HepG2 (cell line): Measurements from ENCODE around the gene PANX1. TPM values are rescaled to one million over a fixed set of nuclear protein-coding genes. Genes with fewer than 3 reads are reported as not detected.

ENCODE experiments used
- ATAC-seq: fragments of 200-7000 bp; cut with Tn5 transposase; 3 replicates; pipeline ENCODE4 v1.9.1; 2020; ENCODE audit warnings: mild to moderate bottlenecking, moderate library complexity
- BruUV-seq: library from RNA; stranded (reverse); fragments of 400-500 nt; replicated peaks from 2 replicates; lab custom pipeline; 2021; lab: Mats Ljungman, UMichigan
- CTCF ChIA-PET: fragments of 300-600 bp; formaldehyde crosslinking; extraction: SDS; loops from one replicate; lab custom pipeline; 2021; ENCODE audit warnings: low total read pairs, inconsistent platforms, low intra/inter-chr PET ratio; lab: Yijun Ruan, JAX
- POLR2A ChIA-PET: fragments of 350-600 bp; sonication (Branson Sonifier 250); formaldehyde crosslinking; loops from one replicate; lab custom pipeline; 2020; ENCODE audit warnings: antibody characterized with exemption, inconsistent platforms; lab: Yijun Ruan, JAX
- DNase-seq: peaks from one replicate; pipeline ENCODE4 v3.0.0-alpha.2; 2015; ENCODE audit warnings: low spot score
- FAIRE-seq: peaks from 3 replicates; lab custom pipeline; 2011; peaks lifted over from hg19 to GRCh38; lab: Jason Lieb, UNC
- H2AFZ ChIP-seq: one replicate; pipeline ENCODE4 v1.6.1; 2011; ENCODE audit warnings: low read length, inconsistent platforms
- H3K27ac ChIP-seq: fragments of 300-600 bp; 3 replicates; pipeline ENCODE4 v1.8.0; 2011; ENCODE audit warnings: mixed run types, mild to moderate bottlenecking, mixed read lengths, low read length, inconsistent platforms; ENCODE audit not compliant: insufficient read depth; ENCODE audit errors: extremely low read length
- H3K27me3 ChIP-seq, 2 experiments: fragments of 200-600 bp in 1 of 2; 2 replicates in 1 of 2; 3 replicates in 1 of 2; pipeline versions ENCODE4 v1.6.0 to v1.8.0; 2011; ENCODE audit warnings: low read length in 2 of 2, mild to moderate bottlenecking in 2 of 2, moderate library complexity in 2 of 2, inconsistent platforms in 1 of 2; ENCODE audit not compliant: insufficient read depth in 2 of 2, control insufficient read depth in 1 of 2
- H3K36me3 ChIP-seq, 2 experiments: fragments of 200-600 bp in 1 of 2; replicated peaks in 1 of 2; 2 replicates in 1 of 2; 3 replicates in 1 of 2; pipeline versions ENCODE4 v1.5.1 to v1.8.0; 2011; ENCODE audit warnings: low read length in 2 of 2, inconsistent platforms in 1 of 2; ENCODE audit not compliant: insufficient read depth in 2 of 2, control insufficient read depth in 1 of 2
- H3K4me1 ChIP-seq: 2 replicates; pipeline ENCODE4 v1.5.1; 2012; ENCODE audit warnings: low read length, inconsistent platforms; ENCODE audit not compliant: insufficient read depth
- H3K4me2 ChIP-seq: 2 replicates; pipeline ENCODE4 v1.6.0; 2011; ENCODE audit warnings: low read depth, low read length, inconsistent platforms
- H3K4me3 ChIP-seq, 3 experiments: fragments of 200-600 bp in 1 of 3; sonication (generic), shearing (Covaris generic) in 1 of 3; replicated peaks in 1 of 3; 2 replicates each; pipeline ENCODE4 v1.5.1; 2011 to 2016; ENCODE audit warnings: low read length in 3 of 3, inconsistent platforms in 2 of 3, low read depth in 2 of 3, mild to moderate bottlenecking in 2 of 3, control low read depth in 1 of 3, mixed read lengths in 1 of 3; ENCODE audit not compliant: insufficient read depth in 1 of 3
- H3K79me2 ChIP-seq: one replicate; pipeline ENCODE4 v1.6.1; 2011; ENCODE audit warnings: low read length, inconsistent platforms; ENCODE audit not compliant: insufficient read depth
- H3K9ac ChIP-seq: 2 replicates; pipeline ENCODE4 v1.6.0; 2011; ENCODE audit warnings: mild to moderate bottlenecking, low read depth, low read length, inconsistent platforms; ENCODE audit not compliant: insufficient read depth
- H3K9me3 ChIP-seq: 2 replicates; pipeline ENCODE4 v1.5.1; 2012; ENCODE audit warnings: mild to moderate bottlenecking, low read length
- H4K20me1 ChIP-seq: 2 replicates; pipeline ENCODE4 v1.6.0; 2011; ENCODE audit warnings: inconsistent platforms, mild to moderate bottlenecking, low read length, moderate library complexity; ENCODE audit not compliant: insufficient read depth
- FOSL1 ChIP-seq: sonication (generic); formaldehyde crosslinking; IDR thresholded peaks from 2 replicates; pipeline ENCODE4 v1.9.0; 2021; ENCODE audit warnings: missing genetic modification reagents, borderline replicate concordance
- GTF2F1 ChIP-seq: fragments of 150-350 bp; IDR thresholded peaks from 2 replicates; pipeline ENCODE4 v1.6.1; 2014; ENCODE audit warnings: low read length
- HOXD1 ChIP-seq: sonication (generic); formaldehyde crosslinking; IDR thresholded peaks from 2 replicates; pipeline ENCODE4 v1.5.0; 2020; ENCODE audit warnings: missing genetic modification reagents
- NKX3-1 ChIP-seq: sonication (generic); formaldehyde crosslinking; IDR thresholded peaks from 2 replicates; pipeline ENCODE4 v1.5.0; 2020; ENCODE audit warnings: missing genetic modification reagents
- NR2F6 ChIP-seq, 2 experiments: IDR thresholded peaks; 2 replicates each; pipeline ENCODE4 v1.6.1; 2016; ENCODE audit warnings: antibody characterized with exemption in 1 of 2, mild to moderate bottlenecking in 1 of 2
- SMARCC2 ChIP-seq: fragments of 450-650 bp; IDR thresholded peaks from 2 replicates; pipeline ENCODE4 v1.6.1; 2017; ENCODE audit warnings: antibody characterized with exemption, mild to moderate bottlenecking
- SSRP1 ChIP-seq: IDR thresholded peaks from 2 replicates; pipeline ENCODE4 v1.6.1; 2016; ENCODE audit warnings: control low read depth
- TBL1XR1 ChIP-seq: fragments of 150-350 bp; IDR thresholded peaks from 2 replicates; pipeline ENCODE4 v1.6.1; 2014; ENCODE audit warnings: borderline replicate concordance, low read length; ENCODE audit not compliant: partially characterized antibody
- ZNF30 ChIP-seq: sonication (generic); formaldehyde crosslinking; IDR thresholded peaks from 2 replicates; pipeline ENCODE4 v1.5.0; 2020; ENCODE audit warnings: mild to moderate bottlenecking, missing genetic modification reagents
- ZNF546 ChIP-seq: sonication (generic); formaldehyde crosslinking; conservative IDR thresholded peaks from 2 replicates; pipeline ENCODE4 v1.8.1; 2023; ENCODE audit warnings: mild to moderate bottlenecking, missing genetic modification reagents
- ZNF589 ChIP-seq: sonication (generic); formaldehyde crosslinking; conservative IDR thresholded peaks from 2 replicates; pipeline ENCODE4 v1.8.0; 2022; ENCODE audit warnings: mild to moderate bottlenecking, moderate library complexity, missing genetic modification reagents
- ZNF615 ChIP-seq: sonication (generic); formaldehyde crosslinking; IDR thresholded peaks from 2 replicates; pipeline ENCODE4 v1.5.0; 2020; ENCODE audit warnings: mild to moderate bottlenecking, missing genetic modification reagents, borderline replicate concordance
- WGBS: methylation state at CpG from one replicate; pipeline ENCODE4 v1.1.6; 2017; ENCODE audit warnings: low lambda C conversion rate; 5-methylcytosine and 5-hydroxymethylcytosine counted together
- in situ Hi-C: cut with HindIII; loops from 2 replicates; pipeline ENCODE4 v1.10.0; 2017; ENCODE audit warnings: low pct_unique_long_range_greater_than_20kb; ENCODE audit not compliant: extremely low pct_ligation_motif_present
- intact Hi-C: fragments of 100-400 bp; cut with micrococcal nuclease; formaldehyde crosslinking; loops from one replicate; pipeline ENCODE4 v1.10.0; 2022; ENCODE audit not compliant: unreplicated experiment
- polyA plus RNA-seq, 8 experiments: library from polyadenylated mRNA; depleted of rRNA in 3 of 8; stranded (reverse) in 7 of 8; unstranded in 1 of 8; fragments of >200 nt; fragmentation: Illumina TruSeq in 4 of 8; extraction: Trizol in 4 of 8; gene quantifications; 2 replicates each; pipeline versions ENCODE4 v1.2.1 to v1.2.3, GENCODE V29; 2011 to 2016; ENCODE audit warnings: low read depth in 4 of 8, missing spikeins in 1 of 8, mixed read lengths in 1 of 8; ENCODE audit not compliant: insufficient read depth in 1 of 8
- total RNA-seq, 5 experiments: library from RNA; depleted of rRNA; stranded (reverse); fragments of >200 nt; fragmentation: Illumina TruSeq; extraction: Trizol; gene quantifications; 2 replicates each; pipeline ENCODE4 v1.2.3, GENCODE V29; 2016; ENCODE audit warnings: low read depth in 1 of 5
- TF ChIP-seq, protein P1 (sequence below): sonication (generic); IDR thresholded peaks from 2 replicates; pipeline ENCODE4 v1.6.1; 2016; ENCODE audit warnings: low read depth, borderline replicate concordance
- TF ChIP-seq, protein P2 (sequence below), 2 experiments: fragments of 450-650 bp in 1 of 2; sonication (generic) in 1 of 2; formaldehyde crosslinking; IDR thresholded peaks; 2 replicates each; pipeline versions ENCODE4 v1.5.0 to v1.8.0; 2020 to 2022; ENCODE audit warnings: mild to moderate bottlenecking in 1 of 2, missing genetic modification reagents in 1 of 2
- TF ChIP-seq, protein P3 (sequence below): sonication (generic); formaldehyde crosslinking; IDR thresholded peaks from 2 replicates; pipeline ENCODE4 v1.5.1; 2020; ENCODE audit warnings: mild to moderate bottlenecking, missing genetic modification reagents, borderline replicate concordance
- TF ChIP-seq, protein P4 (sequence below): IDR thresholded peaks from 2 replicates; pipeline ENCODE4 v1.6.1; 2012; ENCODE audit warnings: low read length, improper control_type of control experiment

Gene PANX1
- total and polyA plus RNA-seq, 2 of the 13 experiments (the other 11 are each of a cell fraction or from before 2014, with no cell fraction given): 8.3 to 24.8 TPM

DNA sequence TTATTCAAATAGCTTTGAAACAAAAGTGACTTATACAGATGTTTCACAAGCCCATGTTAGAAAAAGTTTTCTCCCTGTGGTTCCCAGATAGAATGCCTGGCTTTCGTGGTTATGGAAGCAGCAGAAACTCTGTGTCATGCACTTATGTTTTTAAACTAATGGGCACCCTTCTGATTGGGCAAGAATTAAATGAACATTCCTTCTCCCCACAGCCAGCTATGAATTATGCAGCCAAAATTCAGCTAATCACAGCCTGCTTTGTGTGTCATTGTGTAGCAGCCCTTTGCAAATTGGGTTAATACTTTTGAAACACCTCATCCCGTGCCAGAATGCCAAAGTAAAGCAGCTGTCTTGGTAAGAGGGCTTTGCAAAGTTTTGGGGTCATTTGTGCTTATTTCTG is 46.9 kb downstream of the PANX1 start:
- no peak for FAIRE-seq
- ATAC-seq: no peak
- H3K4me2 ChIP-seq: no peak overlapping the region
- H3K9me3 ChIP-seq: no peaks in the 10 kb centered on the region
- peaks cover 15% of the 10 kb centered on the region in 2 experiments; a peak in 4 of 5 replicates for H3K36me3 ChIP-seq
- no peak overlapping the region for H3K9ac ChIP-seq
- 100% methylated on average over 2 of the region's 2 CpGs for WGBS
- no peaks in the 10 kb centered on the region for H3K4me1 ChIP-seq
- H3K4me3 ChIP-seq: no peak overlapping the region
- in situ Hi-C loops: loop anchor here (10.0 to 25.0 kb wide), 2 partner anchors 237 to 329 kb away; partner anchors contain the start of gene GPR83
- H2AFZ ChIP-seq: no peak overlapping the region
- ChIA-PET POLR2A (no interaction called here), CTCF (no interaction called here)
- no peaks in the 10 kb centered on the region for H3K27me3 ChIP-seq
- no peak for DNase-seq
- BruUV-seq: no TSS peak
- H4K20me1 ChIP-seq: peaks cover 4% of the 10 kb centered on the region
- intact Hi-C loops: no loop called here
- H3K79me2 ChIP-seq: peaks cover 10% of the 10 kb centered on the region
- no peak overlapping the region for H3K27ac ChIP-seq
- TF ChIP-seq, protein P1, sequence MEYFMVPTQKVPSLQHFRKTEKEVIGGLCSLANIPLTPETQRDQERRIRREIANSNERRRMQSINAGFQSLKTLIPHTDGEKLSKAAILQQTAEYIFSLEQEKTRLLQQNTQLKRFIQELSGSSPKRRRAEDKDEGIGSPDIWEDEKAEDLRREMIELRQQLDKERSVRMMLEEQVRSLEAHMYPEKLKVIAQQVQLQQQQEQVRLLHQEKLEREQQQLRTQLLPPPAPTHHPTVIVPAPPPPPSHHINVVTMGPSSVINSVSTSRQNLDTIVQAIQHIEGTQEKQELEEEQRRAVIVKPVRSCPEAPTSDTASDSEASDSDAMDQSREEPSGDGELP: no peak
- TF ChIP-seq TBL1XR1: no peak
- no peak for TF ChIP-seq SSRP1 (CRISPR knock-in tag)
- TF ChIP-seq, protein P2, sequence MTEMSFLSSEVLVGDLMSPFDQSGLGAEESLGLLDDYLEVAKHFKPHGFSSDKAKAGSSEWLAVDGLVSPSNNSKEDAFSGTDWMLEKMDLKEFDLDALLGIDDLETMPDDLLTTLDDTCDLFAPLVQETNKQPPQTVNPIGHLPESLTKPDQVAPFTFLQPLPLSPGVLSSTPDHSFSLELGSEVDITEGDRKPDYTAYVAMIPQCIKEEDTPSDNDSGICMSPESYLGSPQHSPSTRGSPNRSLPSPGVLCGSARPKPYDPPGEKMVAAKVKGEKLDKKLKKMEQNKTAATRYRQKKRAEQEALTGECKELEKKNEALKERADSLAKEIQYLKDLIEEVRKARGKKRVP (CRISPR knock-in tag; IDR thresholded peaks at IDR 0.05): no peak
- no peak for TF ChIP-seq SMARCC2
- no peak for TF ChIP-seq ZNF546 (CRISPR knock-in tag)
- TF ChIP-seq, protein P3, sequence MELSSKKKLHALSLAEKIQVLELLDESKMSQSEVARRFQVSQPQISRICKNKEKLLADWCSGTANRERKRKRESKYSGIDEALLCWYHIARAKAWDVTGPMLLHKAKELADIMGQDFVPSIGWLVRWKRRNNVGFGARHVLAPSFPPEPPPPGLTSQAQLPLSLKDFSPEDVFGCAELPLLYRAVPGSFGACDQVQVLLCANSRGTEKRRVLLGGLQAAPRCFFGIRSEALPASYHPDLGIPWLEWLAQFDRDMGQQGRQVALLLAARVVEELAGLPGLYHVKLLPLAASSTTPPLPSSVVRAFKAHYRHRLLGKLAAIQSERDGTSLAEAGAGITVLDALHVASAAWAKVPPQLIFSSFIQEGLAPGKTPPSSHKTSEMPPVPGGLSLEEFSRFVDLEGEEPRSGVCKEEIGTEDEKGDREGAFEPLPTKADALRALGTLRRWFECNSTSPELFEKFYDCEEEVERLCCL (CRISPR knock-in tag): no peak
- TF ChIP-seq, protein P4, sequence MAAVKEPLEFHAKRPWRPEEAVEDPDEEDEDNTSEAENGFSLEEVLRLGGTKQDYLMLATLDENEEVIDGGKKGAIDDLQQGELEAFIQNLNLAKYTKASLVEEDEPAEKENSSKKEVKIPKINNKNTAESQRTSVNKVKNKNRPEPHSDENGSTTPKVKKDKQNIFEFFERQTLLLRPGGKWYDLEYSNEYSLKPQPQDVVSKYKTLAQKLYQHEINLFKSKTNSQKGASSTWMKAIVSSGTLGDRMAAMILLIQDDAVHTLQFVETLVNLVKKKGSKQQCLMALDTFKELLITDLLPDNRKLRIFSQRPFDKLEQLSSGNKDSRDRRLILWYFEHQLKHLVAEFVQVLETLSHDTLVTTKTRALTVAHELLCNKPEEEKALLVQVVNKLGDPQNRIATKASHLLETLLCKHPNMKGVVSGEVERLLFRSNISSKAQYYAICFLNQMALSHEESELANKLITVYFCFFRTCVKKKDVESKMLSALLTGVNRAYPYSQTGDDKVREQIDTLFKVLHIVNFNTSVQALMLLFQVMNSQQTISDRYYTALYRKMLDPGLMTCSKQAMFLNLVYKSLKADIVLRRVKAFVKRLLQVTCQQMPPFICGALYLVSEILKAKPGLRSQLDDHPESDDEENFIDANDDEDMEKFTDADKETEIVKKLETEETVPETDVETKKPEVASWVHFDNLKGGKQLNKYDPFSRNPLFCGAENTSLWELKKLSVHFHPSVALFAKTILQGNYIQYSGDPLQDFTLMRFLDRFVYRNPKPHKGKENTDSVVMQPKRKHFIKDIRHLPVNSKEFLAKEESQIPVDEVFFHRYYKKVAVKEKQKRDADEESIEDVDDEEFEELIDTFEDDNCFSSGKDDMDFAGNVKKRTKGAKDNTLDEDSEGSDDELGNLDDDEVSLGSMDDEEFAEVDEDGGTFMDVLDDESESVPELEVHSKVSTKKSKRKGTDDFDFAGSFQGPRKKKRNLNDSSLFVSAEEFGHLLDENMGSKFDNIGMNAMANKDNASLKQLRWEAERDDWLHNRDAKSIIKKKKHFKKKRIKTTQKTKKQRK: no peak
- TF ChIP-seq ZNF615: no peak
- TF ChIP-seq ZNF30 (CRISPR knock-in tag): no peak
- no peak for TF ChIP-seq FOSL1 (CRISPR knock-in tag)
- TF ChIP-seq GTF2F1: no peak
- TF ChIP-seq ZNF589 (CRISPR knock-in tag): no peak
- no peak for TF ChIP-seq NR2F6 (IDR thresholded peaks at IDR 0.05)
- no peak for TF ChIP-seq NR2F6 (CRISPR knock-in tag; IDR thresholded peaks at IDR 0.05)
- no peak for TF ChIP-seq NKX3-1 (CRISPR knock-in tag)
- TF ChIP-seq HOXD1 (CRISPR knock-in tag): no peak
